HL-60 (cell line): ENCODE measurements around the gene LCA5.

ENCODE experiments used
- DNase-seq, 2 experiments: peaks; one replicate each; pipeline ENCODE4 v3.0.0-alpha.2; 2010 to 2020; ENCODE audit warnings: low read depth in 1 of 2, low spot score in 1 of 2
- H3K27ac ChIP-seq: fragments of 250-450 bp; sonication (Bioruptor Pico); replicated peaks from 2 replicates; pipeline ENCODE4 v1.5.1; 2020; ENCODE audit warnings: mild to moderate bottlenecking, moderate library complexity
- H3K27me3 ChIP-seq: fragments of 250-450 bp; sonication (Bioruptor Pico); 2 replicates; pipeline ENCODE4 v1.5.1; 2021; ENCODE audit warnings: mild to moderate bottlenecking, moderate library complexity; ENCODE audit not compliant: insufficient read depth, poor library complexity, severe bottlenecking
- H3K4me3 ChIP-seq: replicated peaks from 2 replicates; pipeline ENCODE4 v1.5.1; 2011; ENCODE audit warnings: mild to moderate bottlenecking, control low read depth, low read length; ENCODE audit not compliant: insufficient read depth
- GABPA ChIP-seq: IDR thresholded peaks from 2 replicates; pipeline ENCODE4 v1.6.1; 2012; ENCODE audit warnings: low read depth
- POLR2AphosphoS5 ChIP-seq: IDR thresholded peaks from 2 replicates; pipeline ENCODE4 v1.6.1; 2012; ENCODE audit warnings: low read depth
- SPI1 ChIP-seq: IDR thresholded peaks from 2 replicates; pipeline ENCODE4 v1.6.1; 2012; ENCODE audit warnings: low read depth, mild to moderate bottlenecking, borderline replicate concordance
- TF ChIP-seq, protein P1 (sequence below): IDR thresholded peaks from one replicate; pipeline ENCODE4 v1.5.1; 2011; ENCODE audit warnings: low read length, control low read depth, inconsistent platforms; ENCODE audit not compliant: insufficient read depth
- TF ChIP-seq, protein P2 (sequence below): IDR thresholded peaks from 2 replicates; pipeline ENCODE4 v1.6.1; 2012; ENCODE audit warnings: low read depth; ENCODE audit not compliant: insufficient replicate concordance

LCA5 gene

DNA sequence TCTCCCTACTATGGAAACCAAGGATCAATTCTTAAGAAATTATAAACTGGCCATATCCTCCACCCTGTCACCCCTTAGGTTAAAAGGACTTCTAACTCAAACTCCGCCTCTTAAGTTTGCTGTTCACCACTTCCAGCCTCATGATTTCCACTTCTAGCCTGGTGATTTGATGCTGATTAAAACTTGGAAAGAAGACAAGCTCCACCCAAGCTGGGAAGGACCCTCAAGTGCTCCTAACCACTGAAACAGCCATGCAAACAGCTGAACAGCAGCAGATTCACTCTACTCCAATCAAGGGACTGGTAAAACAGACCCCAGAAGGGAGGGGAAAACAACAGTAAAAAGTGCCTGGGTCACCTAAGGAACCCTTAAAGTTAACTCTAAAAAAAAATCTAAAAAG is 10.3 kb downstream of the LCA5 start:
- Histone ChIP-seq H3K27ac (no peak overlapping the region), H3K27me3 (no peaks in the 10 kb centered on the region), H3K4me3 (no peak overlapping the region)
- TF ChIP-seq, protein P1, sequence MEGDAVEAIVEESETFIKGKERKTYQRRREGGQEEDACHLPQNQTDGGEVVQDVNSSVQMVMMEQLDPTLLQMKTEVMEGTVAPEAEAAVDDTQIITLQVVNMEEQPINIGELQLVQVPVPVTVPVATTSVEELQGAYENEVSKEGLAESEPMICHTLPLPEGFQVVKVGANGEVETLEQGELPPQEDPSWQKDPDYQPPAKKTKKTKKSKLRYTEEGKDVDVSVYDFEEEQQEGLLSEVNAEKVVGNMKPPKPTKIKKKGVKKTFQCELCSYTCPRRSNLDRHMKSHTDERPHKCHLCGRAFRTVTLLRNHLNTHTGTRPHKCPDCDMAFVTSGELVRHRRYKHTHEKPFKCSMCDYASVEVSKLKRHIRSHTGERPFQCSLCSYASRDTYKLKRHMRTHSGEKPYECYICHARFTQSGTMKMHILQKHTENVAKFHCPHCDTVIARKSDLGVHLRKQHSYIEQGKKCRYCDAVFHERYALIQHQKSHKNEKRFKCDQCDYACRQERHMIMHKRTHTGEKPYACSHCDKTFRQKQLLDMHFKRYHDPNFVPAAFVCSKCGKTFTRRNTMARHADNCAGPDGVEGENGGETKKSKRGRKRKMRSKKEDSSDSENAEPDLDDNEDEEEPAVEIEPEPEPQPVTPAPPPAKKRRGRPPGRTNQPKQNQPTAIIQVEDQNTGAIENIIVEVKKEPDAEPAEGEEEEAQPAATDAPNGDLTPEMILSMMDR, result no peak
- TF ChIP-seq SPI1 (no peak), GABPA (no peak), POLR2AphosphoS5 (no peak)
- TF ChIP-seq, protein P2, sequence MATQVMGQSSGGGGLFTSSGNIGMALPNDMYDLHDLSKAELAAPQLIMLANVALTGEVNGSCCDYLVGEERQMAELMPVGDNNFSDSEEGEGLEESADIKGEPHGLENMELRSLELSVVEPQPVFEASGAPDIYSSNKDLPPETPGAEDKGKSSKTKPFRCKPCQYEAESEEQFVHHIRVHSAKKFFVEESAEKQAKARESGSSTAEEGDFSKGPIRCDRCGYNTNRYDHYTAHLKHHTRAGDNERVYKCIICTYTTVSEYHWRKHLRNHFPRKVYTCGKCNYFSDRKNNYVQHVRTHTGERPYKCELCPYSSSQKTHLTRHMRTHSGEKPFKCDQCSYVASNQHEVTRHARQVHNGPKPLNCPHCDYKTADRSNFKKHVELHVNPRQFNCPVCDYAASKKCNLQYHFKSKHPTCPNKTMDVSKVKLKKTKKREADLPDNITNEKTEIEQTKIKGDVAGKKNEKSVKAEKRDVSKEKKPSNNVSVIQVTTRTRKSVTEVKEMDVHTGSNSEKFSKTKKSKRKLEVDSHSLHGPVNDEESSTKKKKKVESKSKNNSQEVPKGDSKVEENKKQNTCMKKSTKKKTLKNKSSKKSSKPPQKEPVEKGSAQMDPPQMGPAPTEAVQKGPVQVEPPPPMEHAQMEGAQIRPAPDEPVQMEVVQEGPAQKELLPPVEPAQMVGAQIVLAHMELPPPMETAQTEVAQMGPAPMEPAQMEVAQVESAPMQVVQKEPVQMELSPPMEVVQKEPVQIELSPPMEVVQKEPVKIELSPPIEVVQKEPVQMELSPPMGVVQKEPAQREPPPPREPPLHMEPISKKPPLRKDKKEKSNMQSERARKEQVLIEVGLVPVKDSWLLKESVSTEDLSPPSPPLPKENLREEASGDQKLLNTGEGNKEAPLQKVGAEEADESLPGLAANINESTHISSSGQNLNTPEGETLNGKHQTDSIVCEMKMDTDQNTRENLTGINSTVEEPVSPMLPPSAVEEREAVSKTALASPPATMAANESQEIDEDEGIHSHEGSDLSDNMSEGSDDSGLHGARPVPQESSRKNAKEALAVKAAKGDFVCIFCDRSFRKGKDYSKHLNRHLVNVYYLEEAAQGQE, result no peak
- DNase-seq, result no peak

DNA sequence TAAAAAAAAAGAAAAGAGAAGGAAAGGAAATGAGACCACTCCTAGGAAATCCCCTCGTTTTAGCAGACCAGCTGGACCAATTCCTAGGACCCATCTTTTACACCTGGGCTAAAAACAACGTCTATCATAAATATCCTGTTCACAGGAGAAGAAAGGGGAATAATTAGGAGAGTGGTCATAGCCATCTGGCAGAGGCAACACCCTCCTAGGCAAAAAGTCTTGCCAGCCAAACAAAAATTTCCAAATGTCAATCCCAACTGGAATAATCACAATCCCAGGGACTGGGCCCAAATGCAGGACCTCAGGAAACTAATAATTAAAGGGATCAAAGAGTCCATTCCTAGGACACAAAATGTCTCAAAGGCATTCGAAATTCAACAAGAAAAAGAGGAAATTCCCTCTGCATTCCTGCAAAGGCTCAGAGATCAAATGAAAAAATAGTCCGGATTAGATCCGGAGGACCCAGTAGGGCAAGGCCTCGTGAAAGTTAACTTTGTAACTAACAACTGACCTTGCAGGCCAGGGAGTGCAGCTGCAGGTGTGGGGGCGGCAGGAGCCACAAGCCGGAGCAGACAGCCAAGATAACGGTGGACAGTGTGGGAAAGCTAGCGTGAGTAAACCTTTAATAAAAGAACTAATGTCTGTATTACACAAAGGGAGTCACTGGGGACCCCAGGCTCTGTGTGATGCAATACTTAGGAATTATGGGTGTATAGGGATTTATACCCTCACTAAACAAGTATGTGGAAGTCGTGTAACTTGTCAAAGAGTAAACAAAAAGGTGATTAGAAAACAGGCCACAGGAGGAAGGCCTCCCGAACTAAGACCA is 11.7 kb downstream of the LCA5 start:
- TF ChIP-seq POLR2AphosphoS5, result no peak
- TF ChIP-seq SPI1, result no peak
- TF ChIP-seq GABPA, result no peak
- TF ChIP-seq, protein P1, result no peak
- TF ChIP-seq, protein P2, result no peak
- no peak for DNase-seq
- Histone ChIP-seq H3K27ac (no peak overlapping the region), H3K4me3 (no peak overlapping the region), H3K27me3 (no peaks in the 10 kb centered on the region)

DNA sequence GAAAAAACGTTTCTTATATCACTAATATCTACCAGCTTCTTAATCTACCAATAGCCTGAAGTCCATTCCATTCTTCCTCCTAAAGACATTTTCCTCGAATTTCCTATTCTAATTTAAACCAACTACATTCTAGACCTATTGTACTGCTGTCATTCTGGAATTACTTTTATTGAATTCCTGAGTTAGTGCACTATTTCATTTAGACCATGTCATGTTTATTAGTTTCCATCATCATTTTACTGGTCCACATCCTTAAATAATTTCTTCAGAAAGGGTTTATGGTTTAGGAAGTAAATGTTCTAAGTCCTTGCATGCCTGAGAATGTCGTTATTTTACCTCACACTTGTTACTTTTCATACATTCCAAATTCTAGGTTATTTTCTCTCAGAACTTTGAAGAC is 13.2 kb downstream of the LCA5 start:
- TF ChIP-seq, protein P2, result no peak
- no peak for TF ChIP-seq SPI1
- TF ChIP-seq GABPA, result no peak
- no peak for TF ChIP-seq POLR2AphosphoS5
- TF ChIP-seq, protein P1, result no peak

More for the DNA sequence above, 13.2 kb downstream of the LCA5 start:
- H3K27me3 ChIP-seq, result no peaks in the 10 kb centered on the region
- H3K27ac ChIP-seq, result no peak overlapping the region
- DNase-seq, result no peak
- H3K4me3 ChIP-seq, result no peak overlapping the region
